K562 (cell line): ENCODE results near the gene STYXL1. TPM values are rescaled to one million over a fixed set of nuclear protein-coding genes. Genes with fewer than 3 reads are reported as not detected.

Experiments
- ATAC-seq: fragments of 200-7000 bp; cut with Tn5 transposase; 3 replicates; pipeline ENCODE4 v1.9.1; 2020; ENCODE audit warnings: moderate library complexity
- BruUV-seq: library from RNA; stranded (reverse); fragments of 400-500 nt; replicated peaks from 2 replicates; lab custom pipeline; 2021; lab: Mats Ljungman, UMichigan
- CTCF ChIA-PET: fragments of 300-600 bp; formaldehyde crosslinking; extraction: SDS; loops from one replicate; lab custom pipeline; 2021; ENCODE audit warnings: low intra/inter-chr PET ratio; lab: Yijun Ruan, JAX
- POLR2A ChIA-PET: fragments of 300-600, 350-650 bp; sonication (Branson Sonifier 250); formaldehyde crosslinking; extraction: SDS; loops from one replicate; lab custom pipeline; 2021; ENCODE audit warnings: antibody characterized with exemption, inconsistent platforms; lab: Yijun Ruan, JAX
- DNase-seq, 4 experiments: peaks; one replicate each; pipeline versions ENCODE4 v3.0.0 to v3.0.0-alpha.2; 2011 to 2018; ENCODE audit warnings: low spot score in 3 of 4, mixed read lengths in 3 of 4; ENCODE audit errors: extremely low read depth in 1 of 4
- FAIRE-seq: peaks from 2 replicates; lab custom pipeline; 2011; peaks lifted over from hg19 to GRCh38; lab: Jason Lieb, UNC
- H2AFZ ChIP-seq: 2 replicates; pipeline ENCODE4 v1.6.0; 2011; ENCODE audit warnings: low read depth, low read length, control low read depth, inconsistent platforms
- H3K27ac ChIP-seq: fragments of 200-600 bp; 3 replicates; pipeline ENCODE4 v1.8.0; 2011; ENCODE audit warnings: low read depth, mild to moderate bottlenecking, control low read depth, inconsistent platforms, low read length, moderate library complexity, mixed read lengths; ENCODE audit errors: extremely low read depth
- H3K27me3 ChIP-seq, 2 experiments: fragments of 300-600 bp in 1 of 2; 2 replicates in 1 of 2; 3 replicates in 1 of 2; pipeline versions ENCODE4 v1.6.0 to v1.8.0; 2011; ENCODE audit warnings: inconsistent platforms in 2 of 2, low read length in 2 of 2, mild to moderate bottlenecking in 1 of 2, mixed read lengths in 1 of 2, moderate library complexity in 1 of 2; ENCODE audit not compliant: control insufficient read depth in 2 of 2, insufficient read depth in 2 of 2
- H3K36me3 ChIP-seq: fragments of 300-600 bp; 3 replicates; pipeline ENCODE4 v1.8.0; 2011; ENCODE audit warnings: mild to moderate bottlenecking, low read length, inconsistent platforms; ENCODE audit not compliant: control insufficient read depth, insufficient read depth
- H3K4me1 ChIP-seq, 2 experiments: fragments of 200-600 bp in 1 of 2; replicated peaks in 1 of 2; 2 replicates in 1 of 2; 3 replicates in 1 of 2; pipeline versions ENCODE4 v1.5.1 to v1.8.0; 2011; ENCODE audit warnings: inconsistent platforms in 2 of 2, low read length in 2 of 2, mild to moderate bottlenecking in 1 of 2, mixed read lengths in 1 of 2, moderate library complexity in 1 of 2; ENCODE audit not compliant: control insufficient read depth in 2 of 2, insufficient read depth in 2 of 2
- H3K4me2 ChIP-seq: 2 replicates; pipeline ENCODE4 v1.6.1; 2011; ENCODE audit warnings: low read length, control low read depth, inconsistent platforms, mixed read lengths; ENCODE audit not compliant: insufficient read depth
- H3K4me3 ChIP-seq: fragments of 200-600 bp; sonication (generic), shearing (Covaris generic); 2 replicates; pipeline ENCODE4 v1.5.1; 2016; ENCODE audit warnings: control low read depth, inconsistent platforms
- H3K79me2 ChIP-seq: fragments of 200-600 bp; 3 replicates; pipeline ENCODE4 v1.8.0; 2011; ENCODE audit warnings: low read length, inconsistent platforms; ENCODE audit not compliant: control insufficient read depth, insufficient read depth
- H3K9ac ChIP-seq, 2 experiments: 2 replicates each; pipeline versions ENCODE4 v1.6.0 to v1.6.1; 2011; ENCODE audit warnings: low read depth in 2 of 2, low read length in 2 of 2, control low read depth in 1 of 2, inconsistent platforms in 1 of 2, mild to moderate bottlenecking in 1 of 2, mixed read lengths in 1 of 2; ENCODE audit not compliant: insufficient read depth in 1 of 2
- H3K9me1 ChIP-seq: one replicate; pipeline ENCODE4 v1.6.0; 2011; ENCODE audit warnings: inconsistent platforms, mild to moderate bottlenecking, low read length, moderate library complexity; ENCODE audit not compliant: control insufficient read depth, insufficient read depth
- H3K9me3 ChIP-seq: replicated peaks from 2 replicates; pipeline ENCODE4 v1.5.1; 2011; ENCODE audit warnings: low read depth, low read length, inconsistent platforms; ENCODE audit not compliant: control insufficient read depth, insufficient read depth
- H4K20me1 ChIP-seq: replicated peaks from 2 replicates; pipeline ENCODE4 v1.6.1; 2011; ENCODE audit warnings: low read length, inconsistent platforms, mixed read lengths; ENCODE audit not compliant: control insufficient read depth, insufficient read depth
- ELF2 ChIP-seq: fragments of 250-450 bp; sonication (Bioruptor Pico); IDR thresholded peaks from 2 replicates; pipeline ENCODE4 v1.5.0; 2021; ENCODE audit warnings: mild to moderate bottlenecking
- HDAC3 ChIP-seq: fragments of 450-650 bp; IDR thresholded peaks from 2 replicates; pipeline ENCODE4 v1.6.1; 2018; ENCODE audit warnings: borderline replicate concordance, mild to moderate bottlenecking, moderate library complexity; ENCODE audit not compliant: partially characterized antibody
- HES1 ChIP-seq: fragments of 450-650 bp; IDR thresholded peaks from 2 replicates; pipeline ENCODE4 v1.6.1; 2016; ENCODE audit warnings: low read depth, mild to moderate bottlenecking, moderate library complexity
- ILF3 ChIP-seq: fragments of 450-650 bp; IDR thresholded peaks from 2 replicates; pipeline ENCODE4 v1.6.1; 2018; ENCODE audit warnings: antibody characterized with exemption, mild to moderate bottlenecking, moderate library complexity, borderline replicate concordance
- MXI1 ChIP-seq: IDR thresholded peaks from 2 replicates; pipeline ENCODE4 v1.6.1; 2011; ENCODE audit warnings: low read depth, mild to moderate bottlenecking, improper control_type of control experiment, low read length
- RBM15 ChIP-seq: fragments of 200-400 bp; formaldehyde crosslinking; IDR thresholded peaks from 2 replicates; pipeline ENCODE4 v1.6.1; 2018; ENCODE audit warnings: mild to moderate bottlenecking, low read length, moderate library complexity; ENCODE audit not compliant: insufficient read depth
- SIN3B ChIP-seq: fragments of 450-650 bp; IDR thresholded peaks from 2 replicates; pipeline ENCODE4 v1.6.1; 2017; ENCODE audit warnings: low read depth, mild to moderate bottlenecking, moderate library complexity
- STAG1 ChIP-seq: sonication (generic); formaldehyde crosslinking; IDR thresholded peaks from 2 replicates; pipeline ENCODE4 v1.5.0; 2020; ENCODE audit warnings: missing genetic modification reagents, borderline replicate concordance
- ZNF830 ChIP-seq: fragments of 250-450 bp; sonication (Bioruptor Pico); IDR thresholded peaks from 2 replicates; pipeline ENCODE4 v1.5.0; 2021; ENCODE audit warnings: mild to moderate bottlenecking
- WGBS: fragments of 100-300 bp; shearing (Covaris generic); methylation state at CpG from one replicate; pipeline ENCODE4 v1.1.6; 2016; ENCODE audit warnings: low coverage, mixed read lengths; ENCODE audit not compliant: insufficient coverage; ENCODE audit errors: missing lambda C conversion rate; 5-methylcytosine and 5-hydroxymethylcytosine counted together
- in situ Hi-C: fragments of 300-500 bp; cut with MboI; formaldehyde crosslinking; loops from 4 replicates; pipeline ENCODE4 v1.15.0; 2018; ENCODE audit warnings: inconsistent platforms, mixed read lengths
- intact Hi-C: fragments of 100-400 bp; cut with micrococcal nuclease; formaldehyde crosslinking; loops from 2 replicates; pipeline ENCODE4 v1.14.2; 2022
- polyA plus RNA-seq, 8 experiments: library from polyadenylated mRNA; depleted of rRNA in 4 of 8; stranded (reverse) in 5 of 8; unstranded in 3 of 8; fragments of >200 nt; fragmentation: Nextera tagmentation in 2 of 8; fragmentation: Illumina TruSeq in 1 of 8; extraction: Ambion mirVana in 2 of 8; extraction: Trizol in 1 of 8; gene quantifications; 2 replicates each; pipeline versions ENCODE4 v1.2.1 to v1.2.3, GENCODE V29; 2011 to 2014; ENCODE audit warnings: inconsistent platforms in 1 of 8, missing spikeins in 1 of 8
- total RNA-seq, 7 experiments: library from RNA; depleted of rRNA in 6 of 7; stranded (reverse); fragments of >200 nt in 6 of 7; fragmentation: Illumina TruSeq in 2 of 7; extraction: Trizol in 2 of 7; gene quantifications; 2 replicates each; pipeline versions ENCODE4 v1.2.1 to v1.2.3, GENCODE V29; 2011 to 2021; ENCODE audit warnings: low replicate concordance in 1 of 7
- TF ChIP-seq, protein P1 (sequence below): sonication (generic); formaldehyde crosslinking; IDR thresholded peaks from 2 replicates; pipeline ENCODE4 v1.8.1; 2023; ENCODE audit warnings: mild to moderate bottlenecking, missing genetic modification reagents, moderate library complexity
- TF ChIP-seq, protein P2 (sequence below), 2 experiments: fragments of 450-650 bp in 1 of 2; sonication (generic) in 1 of 2; formaldehyde crosslinking in 1 of 2; IDR thresholded peaks; 2 replicates each; pipeline versions ENCODE4 v1.7.1 to v1.9.0; 2016 to 2022; ENCODE audit warnings: inconsistent platforms in 1 of 2, mild to moderate bottlenecking in 1 of 2, missing genetic modification reagents in 1 of 2

STYXL1 gene
- total and polyA plus RNA-seq, 9 of the 15 experiments (the other 6 are each of a cell fraction or from before 2014, with no cell fraction given): 36.5 to 97.2 (median 49.9) TPM

- H3K79me2 ChIP-seq: peaks cover 59% of the 10 kb centered on the region
- no peak for DNase-seq
- TF ChIP-seq, protein P1, sequence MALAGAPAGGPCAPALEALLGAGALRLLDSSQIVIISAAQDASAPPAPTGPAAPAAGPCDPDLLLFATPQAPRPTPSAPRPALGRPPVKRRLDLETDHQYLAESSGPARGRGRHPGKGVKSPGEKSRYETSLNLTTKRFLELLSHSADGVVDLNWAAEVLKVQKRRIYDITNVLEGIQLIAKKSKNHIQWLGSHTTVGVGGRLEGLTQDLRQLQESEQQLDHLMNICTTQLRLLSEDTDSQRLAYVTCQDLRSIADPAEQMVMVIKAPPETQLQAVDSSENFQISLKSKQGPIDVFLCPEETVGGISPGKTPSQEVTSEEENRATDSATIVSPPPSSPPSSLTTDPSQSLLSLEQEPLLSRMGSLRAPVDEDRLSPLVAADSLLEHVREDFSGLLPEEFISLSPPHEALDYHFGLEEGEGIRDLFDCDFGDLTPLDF (CRISPR knock-in tag): no peak
- TF ChIP-seq ELF2 (CRISPR knock-in tag) (no peak), HDAC3 (no peak), RBM15 (no peak), ZNF830 (CRISPR knock-in tag) (no peak), SIN3B (no peak), MXI1 (no peak), STAG1 (CRISPR knock-in tag) (no peak), ILF3 (no peak), HES1 (no peak)
- TF ChIP-seq, protein P2, sequence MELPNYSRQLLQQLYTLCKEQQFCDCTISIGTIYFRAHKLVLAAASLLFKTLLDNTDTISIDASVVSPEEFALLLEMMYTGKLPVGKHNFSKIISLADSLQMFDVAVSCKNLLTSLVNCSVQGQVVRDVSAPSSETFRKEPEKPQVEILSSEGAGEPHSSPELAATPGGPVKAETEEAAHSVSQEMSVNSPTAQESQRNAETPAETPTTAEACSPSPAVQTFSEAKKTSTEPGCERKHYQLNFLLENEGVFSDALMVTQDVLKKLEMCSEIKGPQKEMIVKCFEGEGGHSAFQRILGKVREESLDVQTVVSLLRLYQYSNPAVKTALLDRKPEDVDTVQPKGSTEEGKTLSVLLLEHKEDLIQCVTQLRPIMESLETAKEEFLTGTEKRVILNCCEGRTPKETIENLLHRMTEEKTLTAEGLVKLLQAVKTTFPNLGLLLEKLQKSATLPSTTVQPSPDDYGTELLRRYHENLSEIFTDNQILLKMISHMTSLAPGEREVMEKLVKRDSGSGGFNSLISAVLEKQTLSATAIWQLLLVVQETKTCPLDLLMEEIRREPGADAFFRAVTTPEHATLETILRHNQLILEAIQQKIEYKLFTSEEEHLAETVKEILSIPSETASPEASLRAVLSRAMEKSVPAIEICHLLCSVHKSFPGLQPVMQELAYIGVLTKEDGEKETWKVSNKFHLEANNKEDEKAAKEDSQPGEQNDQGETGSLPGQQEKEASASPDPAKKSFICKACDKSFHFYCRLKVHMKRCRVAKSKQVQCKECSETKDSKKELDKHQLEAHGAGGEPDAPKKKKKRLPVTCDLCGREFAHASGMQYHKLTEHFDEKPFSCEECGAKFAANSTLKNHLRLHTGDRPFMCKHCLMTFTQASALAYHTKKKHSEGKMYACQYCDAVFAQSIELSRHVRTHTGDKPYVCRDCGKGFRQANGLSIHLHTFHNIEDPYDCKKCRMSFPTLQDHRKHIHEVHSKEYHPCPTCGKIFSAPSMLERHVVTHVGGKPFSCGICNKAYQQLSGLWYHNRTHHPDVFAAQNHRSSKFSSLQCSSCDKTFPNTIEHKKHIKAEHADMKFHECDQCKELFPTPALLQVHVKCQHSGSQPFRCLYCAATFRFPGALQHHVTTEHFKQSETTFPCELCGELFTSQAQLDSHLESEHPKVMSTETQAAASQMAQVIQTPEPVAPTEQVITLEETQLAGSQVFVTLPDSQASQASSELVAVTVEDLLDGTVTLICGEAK (IDR thresholded peaks at IDR 0.05): no peak
- TF ChIP-seq, protein P2 (CRISPR knock-in tag; IDR thresholded peaks at IDR 0.05): no peak
- no peak overlapping the region for H3K27ac ChIP-seq
- no peaks in the 10 kb centered on the region for H3K9me3 ChIP-seq
- peaks cover 55% of the 10 kb centered on the region for H4K20me1 ChIP-seq
- 87% methylated on average over 7 of the region's 7 CpGs for WGBS
- POLR2A ChIA-PET: interaction anchor here (0.8 to 2.1 kb wide), 3 partner anchors 8 to 14 kb away, joined by 4 to 9 read pairs (median 8); partner anchors contain the start of genes MDH2 and STYXL1
- ATAC-seq: no peak
- H3K9ac ChIP-seq: no peak overlapping the region
- peaks cover 99% of the 10 kb centered on the region for H3K36me3 ChIP-seq
- H3K4me1 ChIP-seq: no peaks in the 10 kb centered on the region; a peak in 2 of 5 replicates
- intact Hi-C loops: no loop called here
- peaks cover 2% of the 10 kb centered on the region for H3K9me1 ChIP-seq
- BruUV-seq: no TSS peak
- in situ Hi-C loops: no loop called here
- no peak for FAIRE-seq
- no peak overlapping the region for H3K4me2 ChIP-seq
- H3K4me3 ChIP-seq: no peak overlapping the region
- no peaks in the 10 kb centered on the region for H3K27me3 ChIP-seq
- CTCF ChIA-PET: no interaction called here
- no peak overlapping the region for H2AFZ ChIP-seq
Measured at GRCh38 chr7:76056241-76056640, 8.4 kb upstream of the STYXL1 start.
